HG02623 (cell line): ENCODE data around the gene SPECC1.
"Not testable (repeated sequence)": the region's sequence is repeated elsewhere in the genome, so short reads cannot be mapped to it uniquely, and the experiment has no call there.

Experiments
- ATAC-seq: cut with Tn5 transposase; IDR thresholded peaks from one replicate; pipeline ENCODE4 v1.9.1; 2021; ENCODE audit warnings: moderate library complexity; ENCODE audit not compliant: unreplicated experiment

Gene SPECC1

GRCh38 chr17:20010099-20010863 lies 1.1 kb downstream of the SPECC1 start:
- ATAC-seq, result no peak

- ATAC-seq, result no peak
These were observed 1.8 kb downstream of the SPECC1 start for GRCh38 chr17:20010936-20011335.

- no peak for ATAC-seq
These were observed 2.9 kb downstream of the SPECC1 start for GRCh38 chr17:20012017-20012536.

GRCh38 chr17:20016475-20016992 lies 7.4 kb downstream of the SPECC1 start:
- not testable (repeated sequence) for ATAC-seq

- no peak for ATAC-seq
These were observed 13.5 kb downstream of the SPECC1 start for GRCh38 chr17:20022701-20023100.

GRCh38 chr17:20026960-20027359 lies 17.8 kb downstream of the SPECC1 start:
- ATAC-seq, result no peak

GRCh38 chr17:20028443-20028842 lies 19.3 kb downstream of the SPECC1 start:
- no peak for ATAC-seq

GRCh38 chr17:20032636-20033035 lies 23.5 kb downstream of the SPECC1 start:
- ATAC-seq, result no peak

GRCh38 chr17:20033415-20033814 lies 24.3 kb downstream of the SPECC1 start:
- no peak for ATAC-seq

- no peak for ATAC-seq
These were observed 26.3 kb downstream of the SPECC1 start for GRCh38 chr17:20035501-20035900.

GRCh38 chr17:20037286-20037685 lies 28.1 kb downstream of the SPECC1 start:
- ATAC-seq, result not testable (repeated sequence)

- ATAC-seq, result no peak
These were observed 29.9 kb downstream of the SPECC1 start for GRCh38 chr17:20039037-20039436.

- no peak for ATAC-seq
These were observed 31.1 kb downstream of the SPECC1 start for GRCh38 chr17:20040216-20040615.

- ATAC-seq, result no peak
These were observed 33.9 kb downstream of the SPECC1 start for GRCh38 chr17:20043021-20043420.

GRCh38 chr17:20045476-20045875 lies 36.3 kb downstream of the SPECC1 start:
- ATAC-seq, result no peak

GRCh38 chr17:20046629-20047028 lies 37.5 kb downstream of the SPECC1 start:
- no peak for ATAC-seq

GRCh38 chr17:20051624-20052023 lies 42.5 kb downstream of the SPECC1 start:
- no peak for ATAC-seq

GRCh38 chr17:20053361-20053964 lies 44.3 kb downstream of the SPECC1 start:
- no peak for ATAC-seq

- no peak for ATAC-seq
These were observed 50.6 kb downstream of the SPECC1 start for GRCh38 chr17:20059728-20060188.

- peak; percentile 42 for ATAC-seq
These were observed 54.8 kb downstream of the SPECC1 start for GRCh38 chr17:20063665-20064648.

- no peak for ATAC-seq
These were observed 57.1 kb downstream of the SPECC1 start for GRCh38 chr17:20066253-20066652.
